Prostate gland (tissue), 2 donors: Measurements from ENCODE around the gene IL11. TPM values are rescaled to one million over a fixed set of nuclear protein-coding genes. Genes with fewer than 3 reads are reported as not detected.

Experiments
- DNase-seq: peaks from one replicate; pipeline ENCODE4 v3.0.0-alpha.2; 2019; ENCODE audit warnings: low spot score
- H3K27ac ChIP-seq, 2 donors: fragments of 200-600 bp; sonication (generic); 2 replicates each; pipeline ENCODE4 v1.5.1; 2017 to 2019
- H3K27me3 ChIP-seq: fragments of 200-600 bp; sonication (generic); replicated peaks from 2 replicates; pipeline ENCODE4 v1.5.1; 2019; ENCODE audit not compliant: insufficient read depth
- H3K36me3 ChIP-seq, 2 donors: fragments of 200-600 bp; sonication (generic); 1 replicate in 1 of 2; 2 replicates in 1 of 2; pipeline versions ENCODE4 v1.5.1 to v1.8.1; 2017 to 2019
- H3K4me1 ChIP-seq: fragments of 200-600 bp; sonication (generic); replicated peaks from 2 replicates; pipeline ENCODE4 v1.5.1; 2019
- H3K4me3 ChIP-seq, 2 donors: fragments of 200-600 bp; sonication (generic); 2 replicates each; pipeline ENCODE4 v1.5.1; 2017 to 2019
- H3K9me3 ChIP-seq: fragments of 200-600 bp; sonication (generic); 2 replicates; pipeline ENCODE4 v1.5.1; 2017
- POLR2A ChIP-seq: fragments of 450-650 bp; IDR thresholded peaks from one replicate; pipeline ENCODE4 v1.6.1; 2016; ENCODE audit warnings: antibody characterized with exemption, mild to moderate bottlenecking
- POLR2AphosphoS5 ChIP-seq: sonication (generic); formaldehyde crosslinking; IDR thresholded peaks from one replicate; pipeline ENCODE4 v1.6.1; 2017; ENCODE audit warnings: antibody characterized with exemption
- WGBS: methylation state at CpG from one replicate; pipeline ENCODE4 v1.1.5; 2018; 5-methylcytosine and 5-hydroxymethylcytosine counted together
- intact Hi-C: fragments of 100-400 bp; cut with DNase I; formaldehyde crosslinking; loops from one replicate; pipeline ENCODE4 v1.14.2; 2022
- total RNA-seq, 2 donors: library from RNA; depleted of rRNA; stranded (reverse); fragments of >200 nt; gene quantifications; one replicate each; pipeline ENCODE4 v1.1.0, GENCODE V29; 2016
- TF ChIP-seq, protein P1 (sequence below), 4 experiments: fragments of 200-600 bp in 2 of 4; fragments of 450-650 bp in 2 of 4; sonication (generic) in 2 of 4; IDR thresholded peaks; 1 replicate in 3 of 4; 2 replicates in 1 of 4; pipeline ENCODE4 v1.5.1; 2016 to 2019; ENCODE audit warnings: antibody characterized with exemption in 4 of 4, mild to moderate bottlenecking in 2 of 4, moderate library complexity in 2 of 4

The IL11 gene
- total RNA-seq, 2 donors from 2014 or later, result 2.0 TPM; not detected in 1

DNA sequence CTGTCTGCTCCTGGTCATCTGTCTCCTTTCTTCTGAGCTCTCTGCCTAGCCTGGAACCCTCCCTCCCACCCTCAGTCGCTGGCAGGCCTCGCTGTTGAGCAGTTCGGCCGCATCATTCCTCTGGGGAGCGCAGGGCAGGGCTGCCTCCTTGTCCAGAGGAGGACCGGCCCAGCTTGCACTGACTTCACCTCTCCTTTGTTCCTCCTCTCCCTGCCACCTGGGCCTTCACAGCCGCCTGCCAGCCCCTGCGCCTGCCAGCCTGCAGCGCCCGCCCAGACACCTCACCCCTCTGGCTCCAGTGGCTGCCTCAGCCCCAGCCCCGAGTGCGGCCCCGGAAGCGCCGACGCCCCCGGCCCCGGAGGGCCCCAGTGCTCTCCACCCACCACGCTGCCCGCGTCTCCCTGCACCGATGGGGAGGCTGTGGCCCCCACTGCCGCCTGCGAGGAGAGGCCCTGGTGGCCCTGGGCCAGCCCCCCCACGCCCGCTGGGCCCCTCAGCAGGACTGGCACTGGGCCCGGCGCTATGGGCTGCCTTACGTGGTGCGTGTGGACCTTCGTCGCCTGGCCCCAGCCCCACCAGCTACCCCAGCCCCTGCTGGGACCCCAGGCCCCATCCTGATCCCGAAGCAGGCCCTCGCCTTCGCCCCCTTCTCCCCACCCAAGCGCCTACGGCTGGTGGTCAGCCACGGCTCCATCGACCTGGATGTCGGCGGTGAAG, 23.4 kb downstream of the IL11 start:
- Histone ChIP-seq H3K9me3 (no peaks in the 10 kb centered on the region), H3K27me3 (no peaks in the 10 kb centered on the region), H3K36me3 (no peaks in the 10 kb centered on the region), H3K4me1 (no peaks in the 10 kb centered on the region), H3K4me3 (no peak overlapping the region), H3K27ac (no peak overlapping the region)
- DNase-seq, result no peak
- 87% methylated on average over 22 of the region's 41 CpGs for WGBS
- intact Hi-C loops, result no loop called here
- TF ChIP-seq POLR2AphosphoS5 (no peak), POLR2A (no peak)
- TF ChIP-seq, protein P1, sequence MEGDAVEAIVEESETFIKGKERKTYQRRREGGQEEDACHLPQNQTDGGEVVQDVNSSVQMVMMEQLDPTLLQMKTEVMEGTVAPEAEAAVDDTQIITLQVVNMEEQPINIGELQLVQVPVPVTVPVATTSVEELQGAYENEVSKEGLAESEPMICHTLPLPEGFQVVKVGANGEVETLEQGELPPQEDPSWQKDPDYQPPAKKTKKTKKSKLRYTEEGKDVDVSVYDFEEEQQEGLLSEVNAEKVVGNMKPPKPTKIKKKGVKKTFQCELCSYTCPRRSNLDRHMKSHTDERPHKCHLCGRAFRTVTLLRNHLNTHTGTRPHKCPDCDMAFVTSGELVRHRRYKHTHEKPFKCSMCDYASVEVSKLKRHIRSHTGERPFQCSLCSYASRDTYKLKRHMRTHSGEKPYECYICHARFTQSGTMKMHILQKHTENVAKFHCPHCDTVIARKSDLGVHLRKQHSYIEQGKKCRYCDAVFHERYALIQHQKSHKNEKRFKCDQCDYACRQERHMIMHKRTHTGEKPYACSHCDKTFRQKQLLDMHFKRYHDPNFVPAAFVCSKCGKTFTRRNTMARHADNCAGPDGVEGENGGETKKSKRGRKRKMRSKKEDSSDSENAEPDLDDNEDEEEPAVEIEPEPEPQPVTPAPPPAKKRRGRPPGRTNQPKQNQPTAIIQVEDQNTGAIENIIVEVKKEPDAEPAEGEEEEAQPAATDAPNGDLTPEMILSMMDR (IDR thresholded peaks at IDR 0.05), result no peak

DNA sequence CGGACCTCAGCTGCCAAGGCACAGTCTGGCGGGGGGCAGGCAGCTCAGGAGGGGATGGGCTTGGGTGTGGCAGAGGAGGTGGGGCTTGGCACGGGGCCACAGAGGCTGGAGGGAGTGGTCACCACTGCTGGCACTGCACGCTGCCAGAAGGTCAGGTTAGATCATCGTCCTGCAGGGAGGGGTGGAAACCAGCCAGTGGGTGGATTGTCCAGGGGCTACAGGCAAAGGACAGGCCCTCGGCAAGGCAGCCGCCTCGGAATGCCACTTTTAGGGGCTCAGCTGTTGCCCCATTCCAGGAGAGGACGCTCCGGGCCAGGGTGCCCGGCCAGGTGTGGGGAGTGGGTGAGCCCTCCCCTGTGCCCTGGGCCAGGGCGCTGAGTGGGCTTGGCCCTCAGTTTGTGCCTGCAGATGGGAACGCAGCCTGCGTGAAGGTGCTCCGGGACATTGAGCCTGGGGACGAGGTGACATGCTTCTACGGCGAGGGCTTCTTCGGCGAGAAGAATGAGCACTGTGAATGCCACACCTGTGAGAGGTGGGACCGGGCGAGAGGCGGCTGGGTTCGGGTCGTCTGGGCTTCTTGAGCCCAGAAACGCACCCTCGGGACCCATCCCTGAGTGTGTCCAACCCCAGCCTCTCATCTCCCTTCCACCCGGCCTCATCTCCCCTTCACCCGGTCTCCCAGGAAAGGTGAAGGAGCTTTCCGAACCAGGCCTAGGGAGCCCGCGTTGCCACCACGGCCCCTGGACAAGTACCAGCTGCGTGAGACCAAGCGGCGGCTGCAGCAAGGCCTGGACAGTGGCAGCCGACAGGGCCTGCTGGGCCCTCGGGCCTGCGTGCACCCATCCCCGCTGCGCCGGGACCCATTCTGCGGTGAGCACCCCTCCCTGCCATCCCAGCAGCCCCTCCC, 24.2 kb downstream of the IL11 start:
- H3K4me3 ChIP-seq, result no peak overlapping the region
- intact Hi-C loops, result no loop called here
- H3K4me1 ChIP-seq, result no peaks in the 10 kb centered on the region
- no peak for TF ChIP-seq POLR2A
- TF ChIP-seq, protein P1 (IDR thresholded peaks at IDR 0.05), result no peak
- no peak for TF ChIP-seq POLR2AphosphoS5
- WGBS, result 83% methylated on average over 43 of the region's 43 CpGs
- no peaks in the 10 kb centered on the region for H3K36me3 ChIP-seq
- H3K27me3 ChIP-seq, result no peaks in the 10 kb centered on the region
- no peaks in the 10 kb centered on the region for H3K9me3 ChIP-seq
- H3K27ac ChIP-seq, result no peak overlapping the region
- DNase-seq, result no peak

DNA sequence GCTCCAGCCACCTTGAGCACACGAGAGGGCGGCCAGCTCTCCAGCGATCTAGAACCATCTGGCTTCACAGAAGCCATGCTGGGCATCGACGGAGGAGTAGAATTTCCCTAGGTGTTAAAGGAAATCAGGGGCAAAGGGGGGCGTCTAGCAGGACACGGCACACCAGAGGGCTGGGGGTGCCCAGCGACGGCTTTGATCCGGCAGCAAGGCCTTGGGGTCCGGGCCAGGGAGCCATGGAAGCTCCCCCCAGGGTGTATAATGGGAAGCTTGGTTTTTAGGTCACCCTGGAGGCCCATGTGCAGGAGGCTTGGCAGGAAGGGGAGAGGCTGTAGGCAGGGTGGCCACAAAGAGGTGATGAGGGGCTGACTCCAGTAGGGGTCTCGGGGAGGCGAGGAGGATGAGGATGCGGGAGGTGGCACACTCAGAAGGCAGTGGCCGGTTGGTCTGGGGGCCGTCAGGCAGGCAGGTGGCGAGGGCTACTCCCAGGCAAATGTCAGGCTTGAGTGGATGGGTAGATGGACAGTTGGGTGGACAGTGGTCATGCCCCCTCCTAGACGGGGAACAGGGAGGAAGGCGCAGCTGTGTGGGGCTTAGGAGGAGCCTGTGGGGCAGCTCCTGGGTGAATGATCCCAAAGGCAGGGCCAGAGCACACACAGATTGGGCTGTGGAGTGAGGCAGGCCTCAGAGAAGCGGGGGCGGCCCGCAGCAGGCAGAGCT, 25.0 kb downstream of the IL11 start:
- WGBS, result 88% methylated on average over 22 of the region's 22 CpGs
- Histone ChIP-seq H3K4me1 (peaks cover 1% of the 10 kb centered on the region), H3K27me3 (no peaks in the 10 kb centered on the region), H3K27ac (no peak overlapping the region), H3K9me3 (no peaks in the 10 kb centered on the region), H3K4me3 (no peak overlapping the region), H3K36me3 (no peaks in the 10 kb centered on the region)
- intact Hi-C loops, result no loop called here
- TF ChIP-seq POLR2A, result no peak
- no peak for TF ChIP-seq POLR2AphosphoS5
- TF ChIP-seq, protein P1 (IDR thresholded peaks at IDR 0.05), result no peak
- DNase-seq, result no peak

DNA sequence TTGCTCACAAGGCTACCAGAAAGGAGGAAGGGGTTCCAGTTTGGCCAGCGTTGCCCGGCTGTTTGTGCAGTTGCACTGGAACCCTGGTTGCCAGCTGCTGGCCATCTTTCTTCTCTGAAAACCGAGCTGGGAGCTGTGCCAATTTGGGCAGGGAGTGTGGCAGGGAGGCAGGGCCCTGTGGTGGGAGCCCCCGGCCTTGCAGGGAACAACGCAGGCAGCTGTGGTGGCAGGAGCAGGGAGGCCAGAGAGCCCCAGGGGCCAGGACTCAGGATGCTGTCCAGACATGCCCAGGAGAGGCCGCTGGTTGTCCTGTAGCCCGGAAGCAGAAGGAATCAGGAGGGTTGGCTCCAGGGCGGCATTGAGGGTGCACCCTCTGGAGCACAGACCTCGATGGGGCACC, 25.8 kb downstream of the IL11 start:
- Histone ChIP-seq H3K4me3 (no peak overlapping the region), H3K4me1 (peaks cover 3% of the 10 kb centered on the region), H3K36me3 (no peaks in the 10 kb centered on the region), H3K27me3 (no peaks in the 10 kb centered on the region), H3K9me3 (no peaks in the 10 kb centered on the region), H3K27ac (no peak overlapping the region)
- TF ChIP-seq POLR2A (no peak), POLR2AphosphoS5 (no peak)
- TF ChIP-seq, protein P1 (IDR thresholded peaks at IDR 0.05), result no peak
- DNase-seq, result no peak
- intact Hi-C loops, result loop anchor here (5.0 kb wide), 2 partner anchors 42 to 43 kb away; partner anchors contain the start of gene RPL28
- 27% methylated on average over 8 of the region's 9 CpGs for WGBS
